Stimulated activated CD4-positive, alpha-beta T cell treated with anti-CD3 and anti-CD28 coated beads, Interleukin-1b, Interleukin-23, amount 100 ng/mL, for 1 hour (primary cell): ENCODE measurements around the gene PCMTD2.

Experiments
- DNase-seq, 2 donors: peaks; one replicate each; pipeline ENCODE4 v3.0.0-alpha.2; 2020; ENCODE audit warnings: low read depth in 2 of 2

PCMTD2 gene

GRCh38 chr20:64238851-64239387 is 16.6 kb upstream of the PCMTD2 start:
- DNase-seq = no peak

- no peak for DNase-seq
Observed at GRCh38 chr20:64239449-64240242, 15.9 kb upstream of the PCMTD2 start.

GRCh38 chr20:64240243-64241015 is 15.1 kb upstream of the PCMTD2 start:
- no peak for DNase-seq

DNA sequence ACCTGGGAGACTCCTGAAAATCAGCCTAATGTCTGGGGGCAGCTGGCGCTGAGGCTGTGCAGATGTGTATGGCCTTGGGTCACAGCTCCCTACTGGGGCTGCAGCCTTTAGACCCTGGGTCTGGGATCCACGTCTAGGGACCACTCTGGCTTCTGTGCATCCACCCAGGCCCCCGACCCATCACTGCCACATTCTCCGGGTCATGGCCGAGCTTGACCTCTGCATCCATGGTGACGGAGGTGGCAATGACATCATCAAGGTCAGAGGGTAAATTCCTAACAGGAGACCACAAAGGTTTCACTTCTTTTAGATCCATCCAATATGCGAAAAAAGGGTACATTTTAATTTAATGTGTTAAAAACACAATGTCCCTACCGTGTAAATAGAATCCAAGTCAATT is 14.5 kb upstream of the PCMTD2 start:
- DNase-seq = no peak

- DNase-seq = no peak
Observed at GRCh38 chr20:64242003-64242796, 13.3 kb upstream of the PCMTD2 start.

DNA sequence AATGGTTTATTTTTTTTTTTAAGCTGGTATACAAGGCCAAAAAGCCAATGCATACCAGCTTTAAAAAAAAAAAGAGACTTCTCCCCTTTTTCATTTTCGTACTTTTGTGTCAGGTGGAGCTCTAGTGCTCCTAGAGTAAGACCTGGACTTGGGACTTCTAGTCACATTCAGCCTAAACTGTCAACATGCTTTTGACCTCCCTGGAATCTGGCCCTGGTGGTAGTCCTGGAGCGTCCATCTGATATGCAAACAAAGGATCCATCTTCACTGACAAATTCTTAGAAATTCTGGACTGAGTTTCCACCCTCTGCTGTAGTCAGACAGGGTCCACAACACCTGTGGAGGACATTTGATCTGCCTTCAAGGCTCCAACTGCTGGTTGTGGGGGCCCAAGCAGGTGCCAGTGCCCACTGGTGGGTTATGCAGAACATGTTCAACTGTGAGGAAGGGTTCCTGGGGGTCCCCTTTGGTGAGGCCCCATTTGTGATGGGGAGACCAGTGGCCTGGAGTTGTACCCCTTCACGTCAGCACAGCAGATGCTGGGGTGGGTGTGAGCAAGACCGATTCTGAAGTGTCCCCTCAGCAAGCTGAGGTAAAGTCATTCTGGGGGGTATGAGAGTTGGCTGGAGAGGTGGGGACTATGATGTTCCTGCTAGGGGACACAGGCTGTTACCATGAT is 12.6 kb upstream of the PCMTD2 start:
- no peak for DNase-seq

DNA sequence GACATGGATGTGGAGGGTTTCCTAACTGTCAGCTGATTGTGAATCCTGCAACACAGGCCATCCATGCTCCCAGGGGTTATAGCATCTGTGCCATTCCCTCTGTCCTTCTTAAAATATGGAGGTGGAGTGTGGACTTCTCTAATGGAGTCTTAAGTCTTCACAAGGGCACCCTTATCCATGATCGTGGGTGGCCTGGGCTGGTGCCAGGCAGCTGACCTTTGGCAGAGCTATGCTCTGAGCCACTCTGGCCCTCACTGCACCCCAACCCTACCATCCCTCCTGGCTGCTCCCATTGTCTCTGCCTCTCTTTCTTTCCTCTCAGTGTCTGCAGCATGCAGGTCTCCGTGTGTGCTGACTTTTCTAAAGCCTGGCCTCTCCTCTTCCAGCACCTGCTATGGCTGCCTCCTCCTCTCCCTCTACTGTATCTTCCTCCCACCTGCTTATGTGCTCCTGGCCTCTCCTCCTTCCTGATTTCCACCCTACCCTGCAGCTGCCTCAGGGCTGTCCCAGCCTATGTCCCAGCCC is 11.2 kb upstream of the PCMTD2 start:
- DNase-seq = no peak

DNA sequence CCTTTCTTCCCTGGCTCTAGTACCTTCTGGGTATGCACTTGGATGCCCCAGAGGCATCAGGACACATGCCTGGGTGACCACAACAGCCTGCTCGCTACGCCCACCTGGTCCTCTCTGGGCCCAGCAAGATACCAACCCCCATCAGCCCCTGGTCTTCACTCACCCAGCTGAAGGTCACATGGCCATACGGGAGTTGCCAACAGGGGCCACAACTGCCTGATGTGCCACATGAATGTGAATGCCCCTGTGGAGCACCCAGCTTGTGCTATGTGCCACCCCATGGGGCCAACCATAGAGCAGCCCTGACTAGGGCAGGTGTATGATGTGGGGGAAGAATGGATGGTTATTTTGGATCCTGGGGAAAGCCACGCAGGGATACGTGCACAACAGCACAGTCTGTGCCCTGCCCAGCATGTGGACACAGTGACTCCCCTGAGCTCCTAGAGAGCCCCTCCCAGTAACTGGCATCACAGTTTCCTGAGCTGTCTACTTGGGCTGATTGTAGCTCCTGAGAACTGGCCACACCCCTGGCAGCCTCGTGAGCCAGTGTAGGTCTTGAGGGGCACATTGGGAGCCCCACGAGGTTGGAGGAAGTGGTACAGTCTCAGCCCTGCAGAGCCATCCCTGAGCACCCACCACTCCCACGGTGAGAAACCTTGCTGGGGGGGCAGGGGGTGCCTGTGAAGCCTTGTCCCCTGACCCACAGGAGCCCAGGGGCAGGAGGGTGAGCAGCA is 10.5 kb upstream of the PCMTD2 start:
- no peak for DNase-seq

DNA sequence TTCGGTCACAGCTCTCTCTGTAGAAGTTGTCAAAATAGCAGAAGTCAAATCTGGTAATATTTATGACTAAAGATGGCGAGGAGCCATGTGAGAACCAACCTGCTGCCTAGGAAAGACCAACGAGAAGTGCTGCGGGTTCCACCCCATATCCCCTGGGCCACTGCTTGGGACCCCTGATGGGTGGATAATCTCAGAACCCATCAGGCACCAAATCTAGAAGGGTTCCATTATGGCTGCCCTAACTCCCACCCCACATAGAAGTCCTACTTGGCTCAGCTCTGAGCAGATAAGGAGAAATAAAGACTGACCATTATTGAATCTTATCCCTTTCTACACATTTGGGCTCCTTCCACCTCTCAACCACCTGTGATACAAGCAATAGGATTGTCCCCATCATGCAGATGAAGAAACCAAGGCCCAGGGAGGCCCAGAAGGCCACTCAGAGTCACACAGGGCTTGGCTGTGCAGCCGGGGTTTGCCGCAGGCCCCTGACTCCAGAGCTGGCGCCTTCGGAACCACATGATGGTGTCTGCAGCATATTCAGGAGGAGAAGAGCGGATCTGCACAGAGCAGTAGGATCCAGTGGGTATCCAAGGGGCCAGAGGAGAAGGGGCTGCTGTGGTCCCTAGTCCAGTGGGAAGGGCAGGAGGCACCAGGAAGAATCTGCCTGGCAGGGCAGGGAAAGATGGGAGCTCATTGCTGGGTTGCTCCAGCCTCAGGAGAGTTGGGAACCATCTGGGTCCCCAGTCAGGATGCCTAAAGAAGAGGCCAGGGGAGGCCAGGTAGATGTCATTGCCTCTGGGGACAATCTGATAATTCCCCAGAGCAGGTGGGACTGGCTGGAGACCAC is 9.6 kb upstream of the PCMTD2 start:
- no peak for DNase-seq

DNA sequence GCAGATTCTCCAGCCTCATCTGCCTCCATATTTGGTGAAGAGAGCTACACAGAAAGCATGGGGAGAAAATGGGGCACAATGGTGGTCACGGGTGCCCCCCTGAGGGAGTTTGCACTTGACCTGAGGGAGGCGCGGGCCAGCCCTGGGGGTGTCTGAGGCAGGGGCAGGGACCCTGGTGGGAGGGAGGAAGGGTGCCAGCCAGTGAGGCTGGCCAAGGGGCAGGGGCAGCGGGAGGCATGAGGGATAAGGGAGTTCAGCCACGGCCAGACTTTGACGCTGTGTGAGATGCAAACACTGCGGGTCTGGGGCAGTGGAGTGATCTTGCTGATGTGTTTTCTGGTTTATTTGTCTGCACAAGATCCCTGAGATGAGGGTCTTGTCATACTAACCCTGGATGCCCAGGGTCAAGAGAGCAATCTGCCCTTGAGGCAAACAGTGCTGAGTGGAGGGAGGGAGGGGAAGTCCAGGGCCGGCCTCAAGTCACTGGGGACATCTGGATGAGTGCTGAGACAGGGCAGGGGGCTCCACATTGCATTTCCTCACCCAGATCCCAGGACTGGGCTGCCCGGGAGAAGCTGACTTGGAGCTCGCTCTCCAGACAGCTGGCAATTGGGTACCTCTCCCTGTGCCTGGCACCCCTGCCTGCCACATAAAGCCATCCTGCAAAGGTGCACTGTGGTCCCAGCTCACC is 8.8 kb upstream of the PCMTD2 start:
- DNase-seq = no peak

GRCh38 chr20:64247307-64247618 is 8.3 kb upstream of the PCMTD2 start:
- no peak for DNase-seq

GRCh38 chr20:64247970-64248841 is 7.3 kb upstream of the PCMTD2 start:
- no peak for DNase-seq

DNA sequence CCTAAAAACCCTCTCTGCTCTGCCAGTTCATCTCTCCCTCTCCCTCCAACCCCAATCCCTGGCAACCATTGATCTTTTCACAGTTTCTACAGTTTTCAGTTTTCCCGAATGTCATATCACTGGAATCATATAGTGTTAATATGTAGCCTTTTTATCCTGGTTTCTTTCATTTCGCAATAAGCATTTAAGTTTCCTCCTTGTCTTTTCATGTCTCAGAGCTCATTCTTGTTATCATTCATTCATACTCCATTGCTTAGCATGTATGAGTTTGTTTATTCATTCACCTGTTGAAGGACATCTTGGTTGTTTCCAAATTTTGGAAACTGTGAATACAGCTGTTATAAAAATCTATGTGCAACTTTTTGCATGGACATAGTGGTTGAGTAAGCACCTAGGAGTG is 5.5 kb upstream of the PCMTD2 start:
- DNase-seq = no peak

GRCh38 chr20:64253000-64253383 is 2.6 kb upstream of the PCMTD2 start:
- no peak for DNase-seq

GRCh38 chr20:64253443-64253842 is 2.1 kb upstream of the PCMTD2 start:
- no peak for DNase-seq

- no peak for DNase-seq
Observed at GRCh38 chr20:64254156-64254555, 1.4 kb upstream of the PCMTD2 start.

DNA sequence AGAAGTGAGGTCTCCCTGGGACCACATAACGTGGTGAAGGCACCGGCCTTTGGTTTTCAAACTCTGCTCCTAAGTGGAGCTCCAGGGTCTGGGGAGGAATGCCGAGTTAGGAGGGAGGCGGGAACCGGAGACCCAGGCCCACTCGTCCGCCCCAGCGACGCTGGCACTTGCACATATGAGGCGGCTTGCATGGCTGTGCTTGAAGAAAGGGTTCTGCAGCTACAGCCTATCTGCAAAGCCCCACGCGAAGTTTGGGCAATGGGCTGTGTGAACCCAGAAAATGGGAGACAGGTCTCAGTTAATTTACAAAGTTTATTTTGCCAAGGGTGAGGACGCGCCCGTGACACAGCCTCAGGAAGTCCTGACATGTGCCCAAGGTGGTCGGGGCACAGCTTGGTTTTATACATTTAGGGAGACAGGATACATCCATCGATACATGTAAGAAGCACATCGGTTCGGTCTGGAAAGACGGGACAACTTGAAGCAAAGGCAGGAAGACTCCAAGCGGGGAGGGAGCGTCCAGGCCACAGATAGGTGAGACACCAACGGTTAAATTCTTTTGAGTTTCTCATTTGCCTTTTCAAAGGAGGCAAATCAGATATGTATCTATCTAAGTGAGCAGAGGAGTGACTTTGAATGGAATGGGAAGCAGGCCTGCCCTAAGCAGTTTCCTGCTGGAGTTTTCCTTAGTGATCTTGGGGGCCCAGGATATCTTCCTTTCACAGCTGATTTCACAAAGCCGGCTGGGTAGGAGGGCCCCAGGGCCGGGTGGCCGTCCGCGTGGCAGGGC is 782 bp upstream of the PCMTD2 start:
- DNase-seq = no peak
